ENCODE results near the gene DUS1L. TPM values are rescaled to one million over a fixed set of nuclear protein-coding genes. Genes with fewer than 3 reads are reported as not detected.

Gene DUS1L
- total RNA-seq, 1 donor from 2014 or later, result 126 TPM

GRCh38 chr17:82036634-82037091 lies 28.9 kb downstream of the DUS1L start:
- TF ChIP-seq, protein P1, sequence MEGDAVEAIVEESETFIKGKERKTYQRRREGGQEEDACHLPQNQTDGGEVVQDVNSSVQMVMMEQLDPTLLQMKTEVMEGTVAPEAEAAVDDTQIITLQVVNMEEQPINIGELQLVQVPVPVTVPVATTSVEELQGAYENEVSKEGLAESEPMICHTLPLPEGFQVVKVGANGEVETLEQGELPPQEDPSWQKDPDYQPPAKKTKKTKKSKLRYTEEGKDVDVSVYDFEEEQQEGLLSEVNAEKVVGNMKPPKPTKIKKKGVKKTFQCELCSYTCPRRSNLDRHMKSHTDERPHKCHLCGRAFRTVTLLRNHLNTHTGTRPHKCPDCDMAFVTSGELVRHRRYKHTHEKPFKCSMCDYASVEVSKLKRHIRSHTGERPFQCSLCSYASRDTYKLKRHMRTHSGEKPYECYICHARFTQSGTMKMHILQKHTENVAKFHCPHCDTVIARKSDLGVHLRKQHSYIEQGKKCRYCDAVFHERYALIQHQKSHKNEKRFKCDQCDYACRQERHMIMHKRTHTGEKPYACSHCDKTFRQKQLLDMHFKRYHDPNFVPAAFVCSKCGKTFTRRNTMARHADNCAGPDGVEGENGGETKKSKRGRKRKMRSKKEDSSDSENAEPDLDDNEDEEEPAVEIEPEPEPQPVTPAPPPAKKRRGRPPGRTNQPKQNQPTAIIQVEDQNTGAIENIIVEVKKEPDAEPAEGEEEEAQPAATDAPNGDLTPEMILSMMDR (conservative IDR thresholded peaks at IDR 0.05; ENCODE audit: low read depth, low read length), result no peak
- H3K4me3 ChIP-seq (ENCODE audit: low read depth, low read length), result peak overlapping the region; percentile 70
- DNase-seq (ENCODE audit: low read depth), result no peak

DNA sequence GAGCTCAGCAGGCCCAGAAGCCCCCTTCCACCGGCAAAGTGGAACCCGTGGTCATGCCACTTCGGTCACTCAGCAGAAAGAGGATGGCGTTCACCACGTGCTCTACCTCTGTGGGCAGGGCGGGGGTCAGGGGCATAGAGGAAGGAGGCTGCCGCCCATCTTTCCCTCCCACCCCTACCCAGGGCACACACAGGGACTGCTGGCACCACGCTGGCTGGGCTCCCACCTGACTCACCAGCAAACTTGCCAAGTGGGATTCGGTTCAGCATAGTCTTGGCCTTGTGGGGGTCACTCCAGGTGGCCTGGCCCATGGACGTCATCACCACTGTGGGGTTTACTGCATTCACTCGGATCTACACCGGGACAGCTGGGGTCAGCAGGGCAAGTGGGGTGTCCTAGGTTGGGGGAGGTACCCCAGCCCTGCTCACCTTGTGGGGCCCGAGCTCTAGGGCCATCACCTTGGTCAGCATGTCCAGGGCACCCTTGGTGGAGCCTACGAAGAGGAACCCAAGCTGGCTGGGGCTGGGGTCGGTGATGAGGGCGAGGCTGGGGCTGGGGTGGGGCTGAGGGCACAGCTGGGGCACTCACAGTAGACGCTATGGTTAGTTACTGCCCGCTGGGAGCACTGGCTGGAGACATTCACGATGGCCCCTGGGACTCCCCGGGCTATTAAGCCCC lies 29.5 kb downstream of the DUS1L start:
- TF ChIP-seq, protein P1 (conservative IDR thresholded peaks at IDR 0.05; ENCODE audit: low read depth, low read length), result no peak
- DNase-seq (ENCODE audit: low read depth), result no peak
- H3K4me3 ChIP-seq (ENCODE audit: low read depth, low read length), result peak overlapping the region; percentile 70

DNA sequence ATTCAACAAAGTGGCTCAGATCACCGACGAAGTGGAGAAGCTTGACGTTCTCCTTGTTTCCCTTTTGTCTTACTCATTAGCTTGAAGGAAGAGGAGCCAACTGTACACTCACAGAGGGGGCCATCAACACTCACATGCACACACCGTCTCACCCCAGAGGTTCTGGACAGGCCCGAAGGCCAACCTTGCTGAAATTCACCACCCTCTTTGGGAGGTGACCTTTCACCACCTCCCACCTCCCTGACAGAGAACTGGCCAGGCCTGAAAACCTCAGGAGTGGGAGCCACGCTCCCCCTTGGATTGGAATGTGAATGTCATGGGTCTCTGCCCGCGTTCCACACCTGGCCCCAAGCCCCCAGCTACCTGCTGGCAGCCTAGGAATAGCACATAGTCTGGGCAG lies 30.1 kb downstream of the DUS1L start:
- TF ChIP-seq, protein P1 (conservative IDR thresholded peaks at IDR 0.05; ENCODE audit: low read depth, low read length), result no peak
- no peak for DNase-seq (ENCODE audit: low read depth)
- H3K4me3 ChIP-seq (ENCODE audit: low read depth, low read length), result no peak overlapping the region

GRCh38 chr17:82034371-82035011 lies 31.1 kb downstream of the DUS1L start:
- DNase-seq (ENCODE audit: low read depth), result no peak
- TF ChIP-seq, protein P1 (conservative IDR thresholded peaks at IDR 0.05; ENCODE audit: low read depth, low read length), result no peak

DNA sequence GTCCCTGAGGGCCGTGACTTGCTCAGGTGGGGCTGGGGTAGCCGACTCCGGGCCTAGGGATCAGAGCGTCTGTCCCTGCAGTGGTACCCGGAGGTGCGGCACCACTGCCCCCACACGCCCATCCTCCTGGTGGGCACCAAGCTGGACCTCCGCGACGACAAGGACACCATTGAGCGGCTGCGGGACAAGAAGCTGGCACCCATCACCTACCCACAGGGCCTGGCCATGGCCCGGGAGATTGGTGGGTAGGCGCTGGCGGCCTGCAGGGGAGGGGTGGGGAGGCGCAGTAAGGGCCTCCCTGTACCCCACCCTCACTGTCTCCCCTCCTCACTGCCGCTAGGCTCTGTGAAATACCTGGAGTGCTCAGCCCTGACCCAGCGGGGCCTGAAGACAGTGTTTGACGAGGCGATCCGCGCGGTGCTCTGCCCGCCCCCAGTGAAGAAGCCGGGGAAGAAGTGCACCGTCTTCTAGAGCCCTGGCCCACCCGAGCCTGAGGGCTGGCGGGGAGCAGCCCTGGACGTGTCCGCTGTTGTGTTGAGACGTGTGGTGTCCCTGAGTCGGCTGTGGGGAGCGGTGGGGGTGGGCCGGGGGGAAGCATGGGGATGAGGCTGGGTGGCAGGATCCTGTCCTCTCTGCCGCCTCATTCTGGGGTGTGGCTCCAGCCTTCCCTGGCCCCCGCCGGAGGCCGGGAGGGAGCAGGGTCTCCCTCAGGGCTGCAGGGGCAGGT lies 32.1 kb downstream of the DUS1L start:
- TF ChIP-seq, protein P1 (conservative IDR thresholded peaks at IDR 0.05; ENCODE audit: low read depth, low read length), result no peak
- DNase-seq (ENCODE audit: low read depth), result no peak
- H3K4me3 ChIP-seq (ENCODE audit: low read depth, low read length), result no peak overlapping the region

More at GRCh38 chr17:82034371-82035011, 31.1 kb downstream of the DUS1L start:
- H3K4me3 ChIP-seq (ENCODE audit: low read depth, low read length), result no peak overlapping the region

DNA sequence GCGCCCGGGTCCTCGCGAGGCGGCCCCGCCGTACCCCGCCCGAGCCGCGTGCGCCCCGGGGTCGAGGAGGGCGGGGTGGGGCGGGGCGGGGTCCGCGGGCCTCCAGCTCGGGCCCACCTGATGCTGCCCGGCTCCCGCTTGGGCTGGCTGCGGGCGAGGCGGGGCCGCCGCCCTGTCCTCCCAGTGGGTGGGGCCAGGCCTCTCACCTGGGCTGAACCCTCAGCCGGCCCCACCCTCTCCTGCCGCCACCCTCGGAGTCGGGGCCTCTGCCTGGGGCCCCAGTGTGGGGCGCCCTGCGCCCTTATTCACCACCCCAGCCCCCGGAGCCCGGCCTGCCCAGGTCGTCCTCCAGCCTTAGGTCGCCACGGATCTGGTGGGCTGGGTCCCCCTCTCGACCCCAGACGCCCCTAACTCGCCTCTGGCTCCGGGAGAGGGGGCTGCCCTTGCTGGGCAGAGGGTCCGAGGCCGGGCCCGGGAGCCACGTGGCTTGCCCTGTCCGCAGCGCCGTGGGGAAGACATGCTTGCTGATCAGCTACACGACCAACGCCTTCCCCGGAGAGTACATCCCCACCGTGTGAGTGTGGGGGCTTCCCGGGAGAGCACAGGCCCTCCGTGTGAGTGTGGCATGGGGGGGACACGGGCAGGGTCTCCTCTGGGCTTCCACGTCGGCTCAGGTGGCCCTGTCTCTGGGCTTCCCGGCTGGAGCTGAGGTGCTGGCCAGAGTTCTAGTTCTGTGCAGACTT lies 33.5 kb downstream of the DUS1L start:
- peak overlapping the region; percentile 62 for H3K4me3 ChIP-seq (ENCODE audit: low read depth, low read length)
- no peak for DNase-seq (ENCODE audit: low read depth)
- TF ChIP-seq, protein P1 (conservative IDR thresholded peaks at IDR 0.05; ENCODE audit: low read depth, low read length), result no peak
